GM10266 (cell line): ENCODE data around the gene MIS12.

Experiments used
- DNase-seq: peaks from one replicate; pipeline ENCODE4 v3.0.0; 2012; ENCODE audit errors: extremely low spot score
- TF ChIP-seq, protein P1 (sequence below): IDR thresholded peaks from 2 replicates; pipeline ENCODE4 v1.5.1; 2012; ENCODE audit warnings: mild to moderate bottlenecking, low read depth; ENCODE audit not compliant: control insufficient read depth, insufficient read depth; ENCODE audit errors: missing control alignments

MIS12 gene

GRCh38 chr17:5509482-5509881, 23.1 kb downstream of the MIS12 start:
- TF ChIP-seq, protein P1, sequence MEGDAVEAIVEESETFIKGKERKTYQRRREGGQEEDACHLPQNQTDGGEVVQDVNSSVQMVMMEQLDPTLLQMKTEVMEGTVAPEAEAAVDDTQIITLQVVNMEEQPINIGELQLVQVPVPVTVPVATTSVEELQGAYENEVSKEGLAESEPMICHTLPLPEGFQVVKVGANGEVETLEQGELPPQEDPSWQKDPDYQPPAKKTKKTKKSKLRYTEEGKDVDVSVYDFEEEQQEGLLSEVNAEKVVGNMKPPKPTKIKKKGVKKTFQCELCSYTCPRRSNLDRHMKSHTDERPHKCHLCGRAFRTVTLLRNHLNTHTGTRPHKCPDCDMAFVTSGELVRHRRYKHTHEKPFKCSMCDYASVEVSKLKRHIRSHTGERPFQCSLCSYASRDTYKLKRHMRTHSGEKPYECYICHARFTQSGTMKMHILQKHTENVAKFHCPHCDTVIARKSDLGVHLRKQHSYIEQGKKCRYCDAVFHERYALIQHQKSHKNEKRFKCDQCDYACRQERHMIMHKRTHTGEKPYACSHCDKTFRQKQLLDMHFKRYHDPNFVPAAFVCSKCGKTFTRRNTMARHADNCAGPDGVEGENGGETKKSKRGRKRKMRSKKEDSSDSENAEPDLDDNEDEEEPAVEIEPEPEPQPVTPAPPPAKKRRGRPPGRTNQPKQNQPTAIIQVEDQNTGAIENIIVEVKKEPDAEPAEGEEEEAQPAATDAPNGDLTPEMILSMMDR = no peak
- no peak for DNase-seq

DNA sequence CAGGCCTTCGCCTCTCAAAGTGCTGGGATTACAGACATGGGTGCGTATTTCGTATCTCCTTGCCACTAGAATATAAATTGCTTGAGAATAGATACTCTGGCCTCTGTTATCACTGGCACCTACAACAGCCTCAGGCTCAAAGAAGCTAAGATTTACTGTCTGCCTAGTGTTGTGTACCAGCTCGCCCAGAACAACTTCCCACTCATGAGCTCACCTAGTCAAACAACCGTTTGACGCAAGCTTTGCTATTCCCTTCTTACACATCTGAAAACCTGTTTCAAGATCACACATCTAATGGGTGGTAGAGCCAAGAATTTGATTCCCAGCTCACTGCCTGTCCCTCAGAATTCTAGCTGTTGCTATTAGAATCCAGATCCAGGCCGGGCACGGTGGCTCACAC, 24.4 kb downstream of the MIS12 start:
- TF ChIP-seq, protein P1 = no peak
- no peak for DNase-seq

GRCh38 chr17:5511401-5512225, 25.2 kb downstream of the MIS12 start:
- TF ChIP-seq, protein P1 = no peak
- no peak for DNase-seq

DNA sequence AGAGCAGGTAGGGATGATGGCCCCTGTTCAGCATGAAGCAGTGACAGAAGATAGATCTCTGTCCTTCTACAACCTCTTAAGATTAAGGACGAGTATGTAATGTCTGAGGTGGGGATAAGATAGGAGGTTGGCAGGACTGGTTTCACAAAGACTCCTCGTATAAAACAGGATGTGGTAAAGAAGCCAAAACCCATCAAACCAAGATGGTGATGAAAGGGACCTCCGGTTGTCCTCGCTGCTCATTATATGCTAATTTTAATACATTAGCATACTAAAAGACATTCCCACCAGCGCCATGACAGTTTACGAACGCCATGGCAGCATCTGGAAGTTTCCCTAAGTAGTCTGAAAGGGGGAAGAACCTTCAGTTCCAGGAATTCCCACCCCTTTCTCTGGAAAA, 27.3 kb downstream of the MIS12 start:
- DNase-seq = no peak
- TF ChIP-seq, protein P1 = no peak

DNA sequence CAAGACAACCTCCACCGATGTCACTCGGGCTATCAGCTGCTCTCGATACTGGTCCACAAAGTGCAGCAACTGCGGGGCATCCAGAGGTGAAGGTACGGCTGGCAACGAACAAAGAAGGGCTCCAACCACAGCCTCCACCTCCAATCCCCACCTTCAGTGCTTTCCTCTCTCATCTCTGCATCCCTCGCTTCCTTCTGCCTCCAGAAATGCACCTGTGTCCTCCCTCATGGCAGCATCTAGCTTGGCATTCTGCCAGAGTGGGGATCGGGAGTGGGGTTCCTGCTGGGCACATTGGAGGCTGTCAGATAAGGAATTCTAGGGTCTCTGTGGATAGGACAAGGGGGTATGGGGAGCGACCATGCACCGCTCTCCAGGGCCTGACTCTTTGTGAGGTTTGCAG, 28.6 kb downstream of the MIS12 start:
- DNase-seq = no peak

DNA sequence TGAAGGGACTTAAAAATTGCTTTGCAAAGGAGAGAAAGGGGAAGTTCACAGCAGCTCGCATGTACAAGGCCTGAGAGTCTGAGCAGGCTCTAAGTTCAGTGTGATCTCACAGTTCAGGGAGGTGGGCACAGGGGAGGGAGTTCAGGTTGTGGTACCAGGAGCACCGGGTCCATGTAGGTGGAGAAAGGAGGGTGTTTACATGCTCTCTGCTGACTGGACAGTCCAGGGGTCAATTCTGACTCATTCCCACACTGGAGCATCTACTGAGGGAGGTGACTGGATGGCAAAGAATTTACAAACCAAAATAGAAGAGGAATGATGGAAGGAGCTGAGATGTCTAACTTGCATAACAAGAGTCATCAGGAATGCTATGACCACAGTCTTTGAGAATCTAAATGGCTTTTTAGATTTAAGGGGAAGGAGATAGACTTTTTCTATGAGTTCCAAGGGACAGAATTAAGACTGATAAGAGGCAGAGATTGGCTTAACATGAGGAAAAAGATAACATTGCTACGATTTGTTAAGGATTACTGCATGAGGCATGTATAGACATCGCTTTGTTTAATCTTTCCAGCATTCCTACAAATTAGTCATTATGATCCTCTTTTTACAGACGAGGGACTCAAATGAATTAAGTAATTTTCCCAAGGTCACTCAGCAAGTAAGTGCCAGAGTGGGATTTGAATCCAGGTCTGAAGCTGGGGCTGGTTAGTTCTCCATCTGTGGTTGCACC, 29.9 kb downstream of the MIS12 start:
- TF ChIP-seq, protein P1 = no peak
- DNase-seq = no peak

More for the DNA sequence above, 28.6 kb downstream of the MIS12 start:
- TF ChIP-seq, protein P1 = no peak

DNA sequence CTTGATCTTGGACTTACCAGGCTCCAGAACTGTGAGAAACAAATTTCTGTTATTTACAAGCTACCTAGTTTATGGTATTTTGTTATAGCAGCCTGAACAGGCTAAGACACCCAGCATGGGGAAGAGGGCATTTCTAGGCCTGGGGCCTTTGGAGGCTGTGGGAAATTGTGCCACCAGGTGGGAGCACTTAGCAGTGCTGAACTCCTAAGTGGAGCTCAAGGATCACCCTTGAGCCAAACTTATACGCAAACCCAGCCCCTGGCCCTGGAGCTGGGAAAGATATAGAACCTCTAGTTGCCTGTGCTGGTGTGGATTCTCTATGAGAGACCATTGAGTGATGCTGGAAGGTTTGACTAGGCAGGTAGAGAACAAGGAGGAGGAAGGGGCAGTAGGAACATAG, 36.1 kb downstream of the MIS12 start:
- no peak for DNase-seq

More for the DNA sequence above, 36.1 kb downstream of the MIS12 start:
- TF ChIP-seq, protein P1 = no peak
